GM19351 (cell line): Measurements from ENCODE around the gene EIF3F.
"Not testable (repeated sequence)": the region's sequence is repeated elsewhere in the genome, so short reads cannot be mapped to it uniquely, and the experiment has no call there.

ENCODE experiments used
- ATAC-seq: cut with Tn5 transposase; IDR thresholded peaks from one replicate; pipeline ENCODE4 v1.9.1; 2021; ENCODE audit warnings: mild to moderate bottlenecking, moderate library complexity; ENCODE audit not compliant: unreplicated experiment

Gene EIF3F

GRCh38 chr11:7987560-7987883, 385 bp downstream of the EIF3F start:
- ATAC-seq = not testable (repeated sequence)

DNA sequence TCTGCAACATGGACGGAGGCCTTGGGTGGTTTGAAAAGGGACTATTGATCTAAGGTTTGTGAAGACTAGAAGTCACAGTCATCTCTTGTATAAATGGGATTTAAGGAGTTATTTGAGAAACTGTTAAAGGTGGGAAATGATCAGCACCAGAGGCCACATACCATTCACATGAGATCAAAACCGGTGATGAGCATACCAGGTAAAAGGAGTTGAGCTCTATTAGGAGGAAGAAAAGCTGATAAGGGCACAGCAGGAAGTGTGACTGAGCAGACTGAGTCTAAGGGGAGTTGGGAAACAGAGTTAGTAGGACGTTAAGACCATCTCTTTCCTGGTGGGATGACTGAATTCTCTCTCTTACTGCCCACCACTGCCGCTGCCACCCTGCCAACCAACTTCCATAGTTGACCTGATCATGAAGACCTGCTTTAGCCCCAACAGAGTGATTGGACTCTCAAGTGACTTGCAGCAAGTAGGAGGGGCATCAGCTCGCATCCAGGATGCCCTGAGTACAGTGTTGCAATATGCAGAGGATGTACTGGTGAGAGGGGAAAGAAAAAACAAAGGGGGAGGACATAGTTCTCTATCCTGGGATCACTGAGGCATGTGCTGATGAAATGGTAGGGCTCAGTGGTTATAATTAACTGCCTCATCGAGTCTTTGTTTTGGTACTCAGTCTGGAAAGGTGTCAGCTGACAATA, 7.6 kb downstream of the EIF3F start:
- no peak for ATAC-seq

GRCh38 chr11:7999795-8000194, 12.7 kb downstream of the EIF3F start:
- ATAC-seq = no peak

DNA sequence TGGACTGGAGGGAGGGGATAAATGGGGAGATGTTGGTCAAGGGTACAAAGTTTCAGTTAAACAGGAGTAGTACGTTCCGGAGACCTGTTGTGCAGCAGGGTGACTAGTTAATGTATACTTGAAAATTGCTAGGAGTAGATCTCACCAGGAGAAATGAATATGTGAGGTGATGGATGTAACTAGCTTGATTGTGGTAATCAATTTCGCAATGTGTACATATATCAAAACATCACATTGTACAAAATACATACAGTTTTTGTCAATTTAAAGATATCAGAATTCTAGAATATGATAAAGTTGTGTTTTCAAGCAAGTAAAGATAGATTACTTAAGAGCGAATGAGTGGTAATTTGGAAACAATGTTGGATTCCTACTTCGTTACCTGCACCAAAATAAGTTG, 13.3 kb downstream of the EIF3F start:
- no peak for ATAC-seq

DNA sequence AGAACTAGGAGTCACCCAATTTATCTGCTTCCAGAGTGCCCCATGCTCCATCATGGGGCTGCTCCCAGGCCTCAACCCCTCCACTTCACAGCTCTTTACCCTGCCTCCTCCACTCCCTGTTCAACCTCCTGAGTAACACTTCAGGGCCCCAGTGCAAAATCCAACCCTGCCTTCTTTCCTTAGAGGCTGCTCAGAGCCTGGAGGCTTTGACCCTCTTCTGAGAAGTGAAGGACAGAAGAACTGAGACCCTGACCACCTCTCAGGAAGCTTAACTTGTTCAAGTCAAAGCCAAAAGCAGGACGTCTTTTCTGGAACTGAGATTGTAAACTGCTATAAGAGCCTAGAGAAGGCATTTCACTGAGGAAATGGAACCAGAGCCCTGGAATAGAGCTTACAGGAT, 15.5 kb downstream of the EIF3F start:
- ATAC-seq = no peak

GRCh38 chr11:8003187-8003586, 16.1 kb downstream of the EIF3F start:
- no peak for ATAC-seq

GRCh38 chr11:8004008-8004407, 16.9 kb downstream of the EIF3F start:
- ATAC-seq = no peak

DNA sequence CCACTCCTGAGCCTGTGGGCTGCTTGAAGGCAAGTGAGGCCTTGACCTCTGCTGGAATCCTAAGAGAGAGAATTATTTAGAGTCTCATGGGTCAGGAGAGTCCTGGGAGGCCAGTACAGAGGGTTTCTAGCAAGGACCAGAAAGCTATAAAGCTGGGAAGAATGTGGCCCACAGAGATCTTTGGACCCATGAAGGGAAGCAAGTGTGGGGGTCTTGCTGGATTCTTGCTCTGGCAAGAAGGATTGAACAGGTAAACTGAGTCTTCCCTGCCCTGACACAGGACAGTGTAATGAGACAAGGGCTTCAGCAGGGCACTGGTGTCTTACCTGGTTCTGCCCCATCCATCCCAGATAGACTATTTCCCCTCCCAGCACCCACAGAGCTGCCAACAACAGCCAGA, 18.4 kb downstream of the EIF3F start:
- ATAC-seq = no peak

DNA sequence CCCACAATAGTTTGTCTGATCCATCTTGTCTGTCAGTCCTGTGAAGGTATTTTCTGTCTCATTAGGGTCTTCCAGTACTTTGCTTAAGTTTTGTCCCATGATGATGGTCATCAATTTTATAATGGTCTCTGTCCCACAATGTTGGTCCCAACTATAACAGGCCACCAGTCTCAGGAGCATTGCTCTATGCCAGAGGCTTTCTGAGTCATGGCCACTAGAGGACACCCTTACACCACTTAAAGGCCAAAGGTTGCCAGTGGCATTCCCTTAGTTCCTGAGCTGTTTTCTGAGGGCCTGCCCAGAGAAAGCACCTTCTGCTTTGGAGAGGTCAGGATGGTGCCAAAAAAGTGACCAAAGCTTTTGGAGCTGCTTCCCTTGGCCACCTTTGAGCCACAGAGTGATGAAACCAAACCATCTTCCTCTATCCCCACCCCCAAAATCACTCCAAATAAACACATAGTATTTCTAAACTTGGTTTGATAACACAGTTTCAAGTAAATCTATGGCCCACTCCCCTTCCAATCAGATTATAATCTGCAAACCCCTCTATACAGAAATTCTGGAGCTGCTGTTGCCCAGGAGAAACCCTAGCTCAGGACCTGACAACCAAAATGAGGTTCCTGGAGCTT, 19.3 kb downstream of the EIF3F start:
- ATAC-seq = peak; percentile 79

- no peak for ATAC-seq
Measured at GRCh38 chr11:8008212-8008611, 21.1 kb downstream of the EIF3F start.

DNA sequence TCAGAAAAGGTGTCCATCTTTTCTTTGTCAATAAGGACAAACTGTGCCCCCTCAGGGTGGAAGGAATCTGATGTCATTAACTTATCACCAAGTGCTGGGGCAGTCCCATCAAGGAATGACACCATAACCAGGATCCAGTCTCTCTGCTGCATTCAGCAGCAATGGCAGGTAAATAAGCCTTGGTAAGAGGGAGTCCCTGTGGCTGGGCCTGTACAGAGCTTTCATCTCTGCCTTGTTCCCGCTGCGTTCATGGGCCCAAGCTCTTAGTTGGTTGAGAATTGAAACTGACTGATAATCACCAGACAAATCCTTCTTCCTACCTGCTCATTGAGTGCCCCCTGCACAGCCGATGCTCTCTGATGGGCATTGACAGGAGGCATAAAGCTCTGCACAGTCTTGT, 22.7 kb downstream of the EIF3F start:
- no peak for ATAC-seq

- ATAC-seq = no peak
Measured at GRCh38 chr11:8011371-8011770, 24.2 kb downstream of the EIF3F start.

- no peak for ATAC-seq
Measured at GRCh38 chr11:8011981-8012444, 24.9 kb downstream of the EIF3F start.

DNA sequence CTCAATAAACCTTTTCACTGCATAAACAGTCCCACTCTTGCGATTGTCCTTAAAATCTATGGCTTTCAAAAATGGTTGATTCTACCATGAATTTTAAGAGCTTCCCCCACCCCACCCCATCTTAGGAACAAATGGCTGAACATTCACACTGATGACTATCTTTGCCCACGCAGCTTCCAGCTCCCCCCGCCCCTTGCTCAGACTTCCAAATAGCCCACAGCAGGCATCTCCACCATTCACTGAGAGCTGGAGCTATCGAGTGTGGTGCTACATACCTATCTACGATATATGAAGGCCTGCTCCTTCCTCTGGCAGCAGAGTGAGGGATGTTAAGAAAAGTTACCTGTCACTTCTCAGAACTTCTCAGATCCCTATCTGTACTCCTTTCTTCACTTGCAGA, 26.7 kb downstream of the EIF3F start:
- no peak for ATAC-seq

DNA sequence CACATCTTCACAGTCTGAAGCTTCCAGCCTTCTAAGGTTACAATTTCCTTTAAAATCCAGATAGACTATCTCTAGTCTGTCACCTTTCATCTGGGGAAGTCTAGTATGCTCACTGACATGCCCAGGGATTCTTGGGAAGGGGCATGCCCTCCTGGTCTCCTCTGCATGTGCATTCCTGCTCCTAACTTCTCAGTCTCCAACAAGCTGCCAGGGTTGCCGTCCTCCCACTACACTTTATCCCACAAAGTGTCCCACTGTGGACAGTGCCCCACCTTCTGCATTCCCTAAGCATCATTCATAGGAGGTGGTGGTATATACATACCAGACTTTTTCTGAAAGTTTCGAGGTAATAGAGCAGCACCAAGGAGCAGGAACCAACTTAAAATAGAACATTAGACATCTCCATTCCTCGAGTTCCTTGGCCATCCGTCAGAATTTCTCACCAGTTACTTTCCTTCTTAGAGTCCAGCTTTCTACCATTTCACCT, 28.7 kb downstream of the EIF3F start:
- no peak for ATAC-seq

- ATAC-seq = no peak
Measured at GRCh38 chr11:8016440-8016839, 29.3 kb downstream of the EIF3F start.

DNA sequence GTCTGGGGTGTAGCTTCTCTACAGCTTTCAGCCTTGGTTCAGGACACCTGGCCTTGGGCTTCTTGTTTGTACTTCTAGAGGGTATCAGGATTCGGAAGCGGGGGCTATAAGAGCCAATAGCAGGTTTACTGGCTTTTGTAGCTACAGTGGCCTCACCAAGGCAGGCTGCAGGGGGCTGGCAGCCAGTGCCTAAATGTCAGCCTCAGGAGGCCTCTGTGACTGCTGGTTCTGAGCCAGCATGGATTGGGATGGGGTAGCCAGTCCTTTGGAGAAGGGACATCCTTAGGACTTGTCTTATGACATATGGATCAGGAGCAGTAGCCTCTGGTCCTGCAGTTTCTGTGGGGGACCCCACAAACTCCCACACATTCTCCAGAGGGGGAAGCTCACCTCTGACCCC, 29.9 kb downstream of the EIF3F start:
- ATAC-seq = no peak

DNA sequence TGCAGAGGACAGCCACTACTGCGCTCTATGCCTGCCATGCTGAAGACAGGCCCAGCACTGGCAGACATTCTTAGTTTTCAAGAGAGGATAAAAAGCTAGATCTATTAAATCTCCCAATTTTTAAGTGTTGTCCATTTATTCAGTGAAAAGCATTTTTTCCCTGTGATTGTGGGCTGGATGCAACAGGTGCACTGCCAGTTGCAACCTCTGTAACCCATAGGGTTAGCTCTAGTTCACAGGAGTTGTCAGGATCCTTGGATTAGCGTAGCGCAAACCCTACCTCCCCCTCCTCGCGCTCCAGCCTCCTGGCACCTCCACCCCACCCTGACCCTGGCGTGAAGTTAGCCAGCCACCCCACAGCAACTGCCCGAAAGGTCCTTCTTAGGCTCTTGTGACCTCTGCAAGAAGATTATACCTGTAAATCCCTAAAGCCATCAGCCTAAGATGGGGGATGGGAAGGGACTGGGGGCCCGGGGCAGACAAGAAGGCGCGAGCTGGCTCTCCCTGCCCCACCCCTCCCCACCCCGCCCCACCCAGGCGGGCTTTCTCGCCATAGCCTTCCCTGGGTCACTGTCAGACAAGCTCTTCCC, 30.9 kb downstream of the EIF3F start:
- ATAC-seq = no peak

DNA sequence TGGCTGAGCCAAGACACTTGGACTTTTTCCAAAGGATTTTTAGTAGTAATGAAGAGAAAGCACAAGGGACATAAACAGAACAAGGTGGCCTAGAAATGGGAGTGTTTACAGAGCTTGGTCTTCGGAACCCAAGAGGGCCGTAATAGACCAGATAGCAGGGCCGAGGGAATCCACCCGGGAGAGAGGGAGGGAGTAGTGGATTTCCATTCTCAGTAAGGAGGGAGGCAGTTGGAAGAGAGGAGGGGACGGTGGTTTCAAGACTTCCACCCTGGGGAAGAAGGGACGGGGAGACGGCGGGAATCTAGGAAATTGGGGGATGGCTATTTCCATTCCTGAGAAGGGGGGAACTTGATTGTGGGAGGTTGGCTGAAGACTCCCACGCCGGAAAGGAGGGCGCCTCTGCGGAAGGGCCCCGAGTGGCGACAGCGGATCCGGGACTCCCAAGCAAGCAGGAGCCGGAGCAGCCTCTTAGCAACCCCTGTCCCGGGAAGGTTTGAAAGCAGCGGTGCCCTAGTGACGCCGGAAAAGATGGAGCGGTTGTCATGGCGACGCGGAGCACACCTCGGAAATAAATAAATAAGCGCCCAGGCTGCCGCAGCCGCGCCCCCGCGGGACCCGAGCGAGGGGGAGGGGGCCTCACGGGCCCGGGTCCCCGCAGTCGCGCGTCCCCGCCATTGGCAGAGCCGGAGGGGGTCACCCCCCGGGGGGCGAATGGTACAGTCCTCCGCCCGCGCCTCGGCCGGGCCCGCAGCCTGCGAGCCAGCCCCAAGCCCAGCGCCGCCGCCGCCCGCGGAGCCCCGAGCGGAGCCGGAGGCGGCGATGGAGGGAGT, 31.6 kb downstream of the EIF3F start:
- ATAC-seq = peak; percentile 61

GRCh38 chr11:8019314-8020243, 32.4 kb downstream of the EIF3F start:
- ATAC-seq = peak; percentile 27
